ENCODE data around the gene CGB1. TPM values are rescaled to one million over a fixed set of nuclear protein-coding genes. Genes with fewer than 3 reads are reported as not detected.
A peak's percentile ranks its signal among the peaks of the same experiment; 100 is the strongest.

CGB1 gene
- total RNA-seq, 1 donor from 2014 or later = not detected

DNA sequence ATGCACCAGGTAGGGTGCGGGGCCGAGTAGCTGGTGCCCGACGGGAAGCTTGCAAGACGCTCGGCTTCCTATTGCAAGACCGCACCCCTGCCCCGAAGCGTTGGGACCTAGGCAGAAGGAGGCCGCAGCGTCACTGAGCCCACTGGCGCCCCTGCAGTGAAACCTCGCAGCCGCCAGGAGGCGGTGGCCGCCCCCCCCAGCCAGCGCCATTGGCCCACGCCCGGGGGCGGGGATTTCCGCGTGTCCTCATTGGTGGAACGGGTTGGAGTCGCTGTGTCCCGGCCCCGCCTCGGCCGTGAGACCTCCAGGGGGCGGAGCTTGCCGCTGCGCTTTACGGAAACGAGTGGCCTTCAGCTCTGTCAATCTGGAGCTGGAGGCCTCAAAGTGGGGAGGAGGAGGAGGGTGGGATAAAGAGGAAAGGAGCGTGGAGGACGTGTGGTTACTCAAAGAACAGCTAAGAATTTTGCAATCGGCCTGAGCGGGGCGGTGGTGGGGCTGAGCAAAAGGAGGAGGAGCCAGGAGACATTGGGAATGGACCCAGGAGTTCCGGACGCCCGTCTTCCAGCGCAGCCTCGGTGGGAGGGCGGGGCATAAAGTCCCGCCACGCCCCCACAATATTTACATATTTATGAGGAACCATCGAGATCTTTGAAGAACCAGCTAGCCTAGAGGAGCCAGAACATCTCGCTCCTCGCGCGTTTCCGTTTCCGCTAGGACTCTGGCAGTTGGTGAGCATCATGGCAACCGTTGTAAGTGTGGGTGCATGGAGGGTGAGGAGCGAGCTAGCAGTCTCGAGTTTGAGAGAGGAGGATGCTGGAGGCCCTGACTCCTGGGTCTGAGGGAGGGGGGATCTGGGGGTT is 43.3 kb downstream of the CGB1 start, which contains the start of the genes GYS1 and RUVBL2:
TSS of gene GYS1 (minus strand) at position 135 of the 860 bp plus-strand sequence. CDS start 197 bp downstream, outside the sequence.
TSS of gene RUVBL2 (plus strand) at position 713 of the 860 bp plus-strand sequence. CDS start at position 738, 25 bp downstream.
- TF ChIP-seq, protein P1, sequence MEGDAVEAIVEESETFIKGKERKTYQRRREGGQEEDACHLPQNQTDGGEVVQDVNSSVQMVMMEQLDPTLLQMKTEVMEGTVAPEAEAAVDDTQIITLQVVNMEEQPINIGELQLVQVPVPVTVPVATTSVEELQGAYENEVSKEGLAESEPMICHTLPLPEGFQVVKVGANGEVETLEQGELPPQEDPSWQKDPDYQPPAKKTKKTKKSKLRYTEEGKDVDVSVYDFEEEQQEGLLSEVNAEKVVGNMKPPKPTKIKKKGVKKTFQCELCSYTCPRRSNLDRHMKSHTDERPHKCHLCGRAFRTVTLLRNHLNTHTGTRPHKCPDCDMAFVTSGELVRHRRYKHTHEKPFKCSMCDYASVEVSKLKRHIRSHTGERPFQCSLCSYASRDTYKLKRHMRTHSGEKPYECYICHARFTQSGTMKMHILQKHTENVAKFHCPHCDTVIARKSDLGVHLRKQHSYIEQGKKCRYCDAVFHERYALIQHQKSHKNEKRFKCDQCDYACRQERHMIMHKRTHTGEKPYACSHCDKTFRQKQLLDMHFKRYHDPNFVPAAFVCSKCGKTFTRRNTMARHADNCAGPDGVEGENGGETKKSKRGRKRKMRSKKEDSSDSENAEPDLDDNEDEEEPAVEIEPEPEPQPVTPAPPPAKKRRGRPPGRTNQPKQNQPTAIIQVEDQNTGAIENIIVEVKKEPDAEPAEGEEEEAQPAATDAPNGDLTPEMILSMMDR (conservative IDR thresholded peaks at IDR 0.05; ENCODE audit: low read depth, low read length) = peak; percentile 65

DNA sequence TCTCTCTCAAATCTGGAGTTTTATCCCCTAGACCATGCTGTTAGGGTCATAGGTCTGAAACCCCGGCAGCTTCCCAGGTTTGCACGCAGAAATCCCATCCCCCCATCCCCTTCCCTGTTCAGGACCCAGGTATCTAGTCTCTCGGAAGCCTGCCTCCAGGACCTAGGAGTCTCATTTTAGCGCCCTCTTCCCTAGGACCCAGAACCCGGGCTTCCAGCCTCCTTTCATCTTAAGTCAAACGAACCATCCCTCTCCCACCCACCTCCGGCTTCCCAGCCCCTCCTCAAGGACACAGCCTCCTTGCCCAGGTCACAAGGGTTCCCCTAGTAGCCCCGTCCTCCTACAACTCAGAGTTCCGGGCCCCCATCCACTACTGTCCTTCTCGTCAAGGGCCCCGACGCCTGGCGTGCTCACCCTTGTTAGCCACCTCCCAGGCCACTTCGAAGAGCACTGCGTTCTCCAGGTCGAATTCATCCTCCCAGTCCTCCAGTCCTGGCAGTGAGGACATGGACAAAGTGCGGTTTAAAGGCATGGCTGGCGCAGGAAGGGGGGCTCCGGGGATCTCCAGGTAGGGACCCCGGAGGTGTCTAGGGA is 44.0 kb downstream of the CGB1 start:
- TF ChIP-seq, protein P1 (conservative IDR thresholded peaks at IDR 0.05; ENCODE audit: low read depth, low read length) = peak; percentile 7
- peak overlapping the region; percentile 82 for H3K4me3 ChIP-seq (ENCODE audit: low read depth, low read length)
- DNase-seq (ENCODE audit: low read depth) = no peak

More for the DNA sequence above, 43.3 kb downstream of the CGB1 start, which contains the start of the genes GYS1 and RUVBL2:
- peak within 1 kb of the TSS; percentile 82 for H3K4me3 ChIP-seq (ENCODE audit: low read depth, low read length)
- DNase-seq (ENCODE audit: low read depth) = peak; percentile 95

DNA sequence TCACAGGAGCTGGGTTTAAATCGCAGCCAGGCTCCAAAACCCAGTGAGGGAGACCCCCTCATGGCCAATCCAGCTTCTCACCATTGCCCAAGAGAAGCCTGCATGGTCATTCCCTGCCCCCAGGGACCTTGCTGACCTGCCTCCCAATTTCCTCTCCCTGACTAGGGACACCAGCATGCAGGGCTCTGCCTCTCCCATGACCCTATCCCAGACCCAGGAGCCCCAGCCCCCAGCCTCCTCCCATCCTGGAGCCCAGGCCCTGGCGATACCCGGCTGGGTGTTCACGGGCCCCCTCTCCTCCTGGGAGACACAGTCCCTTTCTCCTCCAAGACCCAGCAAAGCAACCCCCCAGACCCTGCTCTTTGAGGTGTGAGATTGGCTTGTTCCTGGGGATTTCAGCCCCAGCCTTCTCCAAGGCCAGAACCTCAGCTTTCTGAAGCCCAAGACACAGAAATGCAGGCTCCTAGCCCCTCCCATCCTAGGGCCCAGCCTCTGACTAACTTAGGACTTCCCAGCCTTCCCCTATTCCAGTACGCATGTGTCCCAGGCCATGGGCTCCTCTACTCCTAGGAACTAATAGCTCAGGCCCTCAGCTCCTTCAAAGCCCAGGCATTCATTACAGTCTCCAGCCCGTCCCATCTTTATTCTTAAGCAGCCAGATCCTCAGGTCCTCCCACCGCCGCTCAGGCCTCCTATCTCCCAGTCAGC is 44.7 kb downstream of the CGB1 start:
- TF ChIP-seq, protein P1 (conservative IDR thresholded peaks at IDR 0.05; ENCODE audit: low read depth, low read length) = no peak
- DNase-seq (ENCODE audit: low read depth) = peak; percentile 26
- H3K4me3 ChIP-seq (ENCODE audit: low read depth, low read length) = peak overlapping the region; percentile 82

DNA sequence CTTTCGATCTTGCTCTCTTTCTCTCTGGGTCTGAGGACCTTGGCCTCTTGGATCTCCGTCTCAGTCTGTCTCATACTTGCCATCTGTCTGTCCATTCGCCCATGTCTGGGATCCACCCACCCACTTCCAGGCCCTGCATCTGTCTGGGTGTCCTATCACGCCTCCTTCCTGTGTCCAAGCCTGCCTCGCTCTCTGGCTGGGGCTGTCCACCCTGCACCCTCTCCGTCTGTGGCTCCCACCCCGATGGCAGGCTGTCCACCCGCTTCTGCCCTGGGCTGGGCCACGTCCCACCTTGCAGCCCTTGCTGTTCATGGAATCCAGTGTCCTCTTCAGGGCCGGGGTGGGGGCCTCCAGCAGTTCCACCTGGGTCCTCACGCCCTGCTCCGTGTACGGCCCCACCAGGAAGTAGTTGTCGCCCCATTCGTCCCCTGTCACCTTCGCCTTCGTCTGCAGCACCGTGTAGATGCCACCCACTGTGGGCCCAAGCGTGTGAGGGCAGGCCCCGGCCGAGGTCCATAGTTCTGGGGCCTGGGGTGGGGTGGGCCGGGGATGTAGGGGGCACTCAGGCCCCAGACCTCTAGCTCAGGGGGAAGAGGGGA is 45.6 kb downstream of the CGB1 start:
- DNase-seq (ENCODE audit: low read depth) = no peak
- H3K4me3 ChIP-seq (ENCODE audit: low read depth, low read length) = peak overlapping the region; percentile 82

DNA sequence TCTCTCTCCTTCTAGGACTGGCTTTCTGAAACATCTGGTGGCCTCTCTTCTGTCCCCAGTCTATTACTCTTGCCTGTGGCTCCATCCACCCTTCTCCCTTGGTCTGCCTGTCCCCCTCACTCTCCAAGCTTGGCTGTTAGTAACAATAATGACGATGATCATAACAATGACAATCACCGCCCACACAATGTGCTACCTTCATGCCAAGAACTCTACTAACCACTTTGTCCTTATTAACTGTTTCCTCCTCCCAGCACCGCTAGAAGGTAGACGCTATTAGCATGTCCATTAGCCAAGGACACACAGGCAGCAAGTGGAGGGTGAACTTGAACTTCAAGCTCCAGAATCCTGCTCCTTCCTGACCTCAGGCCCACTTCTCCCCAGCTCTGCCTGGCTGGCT is 46.3 kb downstream of the CGB1 start:
- TF ChIP-seq, protein P1 (conservative IDR thresholded peaks at IDR 0.05; ENCODE audit: low read depth, low read length) = no peak
- peak overlapping the region; percentile 6 for H3K4me3 ChIP-seq (ENCODE audit: low read depth, low read length)
- DNase-seq (ENCODE audit: low read depth) = no peak

More for the DNA sequence above, 45.6 kb downstream of the CGB1 start:
- TF ChIP-seq, protein P1 (conservative IDR thresholded peaks at IDR 0.05; ENCODE audit: low read depth, low read length) = no peak

DNA sequence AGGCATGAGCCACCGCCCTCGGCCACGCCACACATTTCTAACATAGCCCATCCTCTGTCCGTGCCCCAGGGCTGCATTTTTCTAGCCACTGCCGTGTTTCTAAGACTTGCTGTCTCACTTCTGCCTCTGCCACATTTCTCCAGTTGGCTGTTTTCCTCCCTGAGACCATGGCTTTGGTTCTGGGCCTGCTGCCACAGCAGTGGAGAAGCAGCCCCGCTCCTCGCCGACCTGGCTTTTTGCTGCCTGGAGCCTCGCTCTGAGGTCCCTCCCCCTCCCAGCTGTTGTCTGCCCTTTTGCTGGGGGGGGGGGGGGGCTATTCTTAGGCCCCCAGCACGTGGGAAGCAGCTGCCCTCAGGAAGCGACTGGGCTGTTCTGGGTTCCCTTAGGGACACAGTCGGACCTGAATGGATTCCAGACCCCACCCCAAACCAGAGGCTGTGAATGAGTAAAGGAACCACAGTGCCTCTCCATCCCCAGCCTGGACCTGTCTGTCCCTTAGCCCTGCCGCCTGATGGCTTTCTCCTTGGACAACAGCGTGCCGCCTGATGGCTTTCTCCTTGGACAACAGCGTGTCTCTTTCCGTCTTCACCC is 46.9 kb downstream of the CGB1 start:
- TF ChIP-seq, protein P1 (conservative IDR thresholded peaks at IDR 0.05; ENCODE audit: low read depth, low read length) = no peak
- DNase-seq (ENCODE audit: low read depth) = no peak
- H3K4me3 ChIP-seq (ENCODE audit: low read depth, low read length) = no peak overlapping the region

Measured in epithelial cell of proximal tubule (primary cell).